HepG2 (cell line): ENCODE data around the gene NXT1. TPM values are rescaled to one million over a fixed set of nuclear protein-coding genes. Genes with fewer than 3 reads are reported as not detected.

ENCODE experiments used
- GATAD1 ChIP-seq: IDR thresholded peaks from 2 replicates; pipeline ENCODE4 v1.6.1; 2016; ENCODE audit warnings: missing genetic modification reagents, missing compliant biosample characterization
- HMG20B ChIP-seq: conservative IDR thresholded peaks from 2 replicates; pipeline ENCODE4 v1.6.1; 2016; ENCODE audit warnings: missing genetic modification reagents, missing compliant biosample characterization
- HMGXB4 ChIP-seq, 2 experiments: sonication (generic) in 1 of 2; formaldehyde crosslinking in 1 of 2; IDR thresholded peaks; 2 replicates each; pipeline versions ENCODE4 v1.4.0 to v1.6.1; 2018 to 2020; ENCODE audit warnings: missing genetic modification reagents in 2 of 2, borderline replicate concordance in 1 of 2, low read depth in 1 of 2, mild to moderate bottlenecking in 1 of 2, missing biosample characterization in 1 of 2
- JUN ChIP-seq: sonication (generic); formaldehyde crosslinking; IDR thresholded peaks from 2 replicates; pipeline ENCODE4 v1.4.0; 2020; ENCODE audit warnings: mild to moderate bottlenecking, missing genetic modification reagents
- MYPOP ChIP-seq: sonication (generic); formaldehyde crosslinking; IDR thresholded peaks from 2 replicates; pipeline ENCODE4 v1.8.1; 2023; ENCODE audit warnings: mild to moderate bottlenecking, moderate library complexity, missing genetic modification reagents
- NONO ChIP-seq, 2 experiments: fragments of 450-650 bp in 1 of 2; sonication (generic) in 1 of 2; formaldehyde crosslinking in 1 of 2; IDR thresholded peaks in 1 of 2; conservative IDR thresholded peaks in 1 of 2; 2 replicates each; pipeline versions ENCODE4 v1.6.1 to v1.8.0; 2017 to 2022; ENCODE audit warnings: mild to moderate bottlenecking in 1 of 2, missing genetic modification reagents in 1 of 2, moderate library complexity in 1 of 2
- SMAD1 ChIP-seq: sonication (generic); formaldehyde crosslinking; IDR thresholded peaks from 2 replicates; pipeline ENCODE4 v1.4.0; 2020; ENCODE audit warnings: missing genetic modification reagents, low read depth, mild to moderate bottlenecking, borderline replicate concordance
- SMARCC2 ChIP-seq: fragments of 450-650 bp; IDR thresholded peaks from 2 replicates; pipeline ENCODE4 v1.6.1; 2017; ENCODE audit warnings: antibody characterized with exemption, mild to moderate bottlenecking
- SP2 ChIP-seq: sonication (generic); formaldehyde crosslinking; IDR thresholded peaks from 2 replicates; pipeline ENCODE4 v1.5.1; 2020; ENCODE audit warnings: mild to moderate bottlenecking, missing genetic modification reagents
- THAP8 ChIP-seq: sonication (generic); formaldehyde crosslinking; IDR thresholded peaks from 2 replicates; pipeline ENCODE4 v1.5.1; 2020; ENCODE audit warnings: missing genetic modification reagents, mild to moderate bottlenecking, borderline replicate concordance
- TRIM24 ChIP-seq: sonication (generic); formaldehyde crosslinking; IDR thresholded peaks from 2 replicates; pipeline ENCODE4 v1.8.0; 2022; ENCODE audit warnings: mild to moderate bottlenecking, missing genetic modification reagents
- TSC22D2 ChIP-seq: sonication (generic); formaldehyde crosslinking; IDR thresholded peaks from 2 replicates; pipeline ENCODE4 v1.5.1; 2020; ENCODE audit warnings: missing genetic modification reagents, mild to moderate bottlenecking, borderline replicate concordance
- ZFP82 ChIP-seq: sonication (generic); formaldehyde crosslinking; IDR thresholded peaks from 2 replicates; pipeline ENCODE4 v1.5.1; 2020; ENCODE audit warnings: mild to moderate bottlenecking, missing genetic modification reagents, borderline replicate concordance
- ZNF326 ChIP-seq: sonication (generic); formaldehyde crosslinking; IDR thresholded peaks from 2 replicates; pipeline ENCODE4 v1.4.0; 2020; ENCODE audit warnings: missing genetic modification reagents, borderline replicate concordance
- ZNF333 ChIP-seq: sonication (generic); formaldehyde crosslinking; IDR thresholded peaks from 2 replicates; pipeline ENCODE4 v1.4.0; 2020; ENCODE audit warnings: mild to moderate bottlenecking, missing genetic modification reagents, borderline replicate concordance
- ZNF816 ChIP-seq: sonication (generic); formaldehyde crosslinking; IDR thresholded peaks from 2 replicates; pipeline ENCODE4 v1.8.0; 2022; ENCODE audit warnings: missing genetic modification reagents, mild to moderate bottlenecking, borderline replicate concordance
- ZNF878 ChIP-seq: sonication (generic); formaldehyde crosslinking; IDR thresholded peaks from 2 replicates; pipeline ENCODE4 v1.8.1; 2023; ENCODE audit warnings: mild to moderate bottlenecking, missing genetic modification reagents, moderate library complexity
- ZSCAN22 ChIP-seq: sonication (generic); formaldehyde crosslinking; IDR thresholded peaks from 2 replicates; pipeline ENCODE4 v1.4.0; 2020; ENCODE audit warnings: mild to moderate bottlenecking, missing genetic modification reagents
- ZUFSP ChIP-seq: sonication (generic); formaldehyde crosslinking; IDR thresholded peaks from 2 replicates; pipeline ENCODE4 v1.9.0; 2021; ENCODE audit warnings: missing genetic modification reagents, mild to moderate bottlenecking, borderline replicate concordance
- polyA plus RNA-seq, 8 experiments: library from polyadenylated mRNA; depleted of rRNA in 3 of 8; stranded (reverse) in 7 of 8; unstranded in 1 of 8; fragments of >200 nt; fragmentation: Illumina TruSeq in 4 of 8; extraction: Trizol in 4 of 8; gene quantifications; 2 replicates each; pipeline versions ENCODE4 v1.2.1 to v1.2.3, GENCODE V29; 2011 to 2016; ENCODE audit warnings: low read depth in 4 of 8, missing spikeins in 1 of 8, mixed read lengths in 1 of 8; ENCODE audit not compliant: insufficient read depth in 1 of 8
- total RNA-seq, 5 experiments: library from RNA; depleted of rRNA; stranded (reverse); fragments of >200 nt; fragmentation: Illumina TruSeq; extraction: Trizol; gene quantifications; 2 replicates each; pipeline ENCODE4 v1.2.3, GENCODE V29; 2016; ENCODE audit warnings: low read depth in 1 of 5

NXT1 gene
- total and polyA plus RNA-seq, 2 of the 13 experiments (the other 11 are each of a cell fraction or from before 2014, with no cell fraction given), result 35.6 to 65.9 TPM

GRCh38 chr20:23357767-23358562, 7.4 kb downstream of the NXT1 start (continued):
- TF ChIP-seq GATAD1 (CRISPR knock-in tag) (peak; percentile 98), ZNF326 (CRISPR knock-in tag) (no peak), TRIM24 (CRISPR knock-in tag) (no peak), JUN (peak; percentile 53; the same call in 1 of the 2 replicates), SMAD1 (CRISPR knock-in tag) (peak; percentile 89; the same call in 1 of the 2 replicates), ZNF878 (CRISPR knock-in tag) (0 out of 2 replicates have a peak, but pooled peaks have one; percentile 60), ZNF816 (CRISPR knock-in tag) (peak; percentile 62; the same call in 1 of the 2 replicates), ZFP82 (CRISPR knock-in tag) (no peak), ZSCAN22 (no peak; the same call in 1 of the 2 replicates), ZUFSP (no peak), HMGXB4 (CRISPR knock-in tag; IDR thresholded peaks at IDR 0.05; ENCODE audit: borderline replicate concordance in 1 of 2, low read depth in 1 of 2) (peak; percentile 68 to 77; a peak in 3 of 4 replicates), ZNF333 (CRISPR knock-in tag) (no peak), NONO (IDR thresholded peaks at IDR 0.05) (no peak), NONO (CRISPR knock-in tag; conservative IDR thresholded peaks at IDR 0.05) (peak; percentile 93), SP2 (CRISPR knock-in tag) (peak; percentile 78), THAP8 (CRISPR knock-in tag) (no peak; the same call in 1 of the 2 replicates), MYPOP (peak; percentile 96), SMARCC2 (no peak), TSC22D2 (no peak), HMG20B (peak; percentile 35; the same call in 1 of the 2 replicates)
